ENCODE data around the gene DHRS9.
A peak's percentile ranks its signal among the peaks of the same experiment; 100 is the strongest.

The DHRS9 gene

GRCh38 chr2:169108099-169108884, 38.9 kb downstream of the DHRS9 start:
- Histone ChIP-seq H3K4me1 (ENCODE audit: insufficient read depth, poor library complexity, severe bottlenecking) (no peaks in the 10 kb centered on the region), H3K27ac (ENCODE audit: poor library complexity, severe bottlenecking) (no peak overlapping the region), H3K27me3 (ENCODE audit: insufficient read depth, poor library complexity, severe bottlenecking) (no peaks in the 10 kb centered on the region), H3K36me3 (ENCODE audit: low read depth) (no peaks in the 10 kb centered on the region), H3K9me3 (ENCODE audit: severe bottlenecking) (no peaks in the 10 kb centered on the region), H3K4me3 (ENCODE audit: severe bottlenecking) (no peak overlapping the region)
- ATAC-seq (ENCODE audit: low read depth): no peak
- TF ChIP-seq CTCF (IDR thresholded peaks at IDR 0.05; ENCODE audit: poor library complexity, severe bottlenecking): no peak
- no peak for DNase-seq (ENCODE audit: low spot score)

GRCh38 chr2:169109502-169110409, 40.4 kb downstream of the DHRS9 start:
- Histone ChIP-seq H3K9me3 (ENCODE audit: severe bottlenecking) (no peaks in the 10 kb centered on the region), H3K36me3 (ENCODE audit: low read depth) (no peaks in the 10 kb centered on the region), H3K27ac (ENCODE audit: poor library complexity, severe bottlenecking) (no peak overlapping the region), H3K4me3 (ENCODE audit: severe bottlenecking) (no peak overlapping the region), H3K4me1 (ENCODE audit: insufficient read depth, poor library complexity, severe bottlenecking) (no peaks in the 10 kb centered on the region), H3K27me3 (ENCODE audit: insufficient read depth, poor library complexity, severe bottlenecking) (no peaks in the 10 kb centered on the region)
- DNase-seq (ENCODE audit: low spot score) (no peak), ATAC-seq (ENCODE audit: low read depth) (peak; percentile 90)
- TF ChIP-seq CTCF (IDR thresholded peaks at IDR 0.05; ENCODE audit: poor library complexity, severe bottlenecking): peak; percentile 90

GRCh38 chr2:169110419-169110818, 41.1 kb downstream of the DHRS9 start:
- Histone ChIP-seq H3K27ac (ENCODE audit: poor library complexity, severe bottlenecking) (no peak overlapping the region), H3K36me3 (ENCODE audit: low read depth) (no peaks in the 10 kb centered on the region), H3K4me1 (ENCODE audit: insufficient read depth, poor library complexity, severe bottlenecking) (no peaks in the 10 kb centered on the region), H3K9me3 (ENCODE audit: severe bottlenecking) (no peaks in the 10 kb centered on the region), H3K4me3 (ENCODE audit: severe bottlenecking) (no peak overlapping the region), H3K27me3 (ENCODE audit: insufficient read depth, poor library complexity, severe bottlenecking) (no peaks in the 10 kb centered on the region)
- no peak for TF ChIP-seq CTCF (IDR thresholded peaks at IDR 0.05; ENCODE audit: poor library complexity, severe bottlenecking)
- ATAC-seq (ENCODE audit: low read depth) (no peak), DNase-seq (ENCODE audit: low spot score) (no peak)

- no peaks in the 10 kb centered on the region for H3K4me1 ChIP-seq (ENCODE audit: insufficient read depth, poor library complexity, severe bottlenecking)
- H3K9me3 ChIP-seq (ENCODE audit: severe bottlenecking): no peaks in the 10 kb centered on the region
- H3K27me3 ChIP-seq (ENCODE audit: insufficient read depth, poor library complexity, severe bottlenecking): no peaks in the 10 kb centered on the region
- H3K36me3 ChIP-seq (ENCODE audit: low read depth): no peaks in the 10 kb centered on the region
- no peak overlapping the region for H3K27ac ChIP-seq (ENCODE audit: poor library complexity, severe bottlenecking)
- TF ChIP-seq CTCF (IDR thresholded peaks at IDR 0.05; ENCODE audit: poor library complexity, severe bottlenecking): no peak
- ATAC-seq (ENCODE audit: low read depth) (no peak), DNase-seq (ENCODE audit: low spot score) (no peak)
- no peak overlapping the region for H3K4me3 ChIP-seq (ENCODE audit: severe bottlenecking)
These were observed 41.6 kb downstream of the DHRS9 start for GRCh38 chr2:169110916-169111315.
